Activated naive CD8-positive, alpha-beta T cell (primary cell): ENCODE measurements around the gene TIAM2.
A peak's percentile ranks its signal among the peaks of the same experiment; 100 is the strongest.

Experiments used
- H3K27ac Mint-ChIP-seq: one replicate; pipeline ENCODE4 v1.8.0; 2021; ENCODE audit warnings: mixed read lengths
- H3K27me3 Mint-ChIP-seq: one replicate; pipeline ENCODE4 v1.8.0; 2021; ENCODE audit warnings: mixed read lengths
- H3K36me3 Mint-ChIP-seq: one replicate; pipeline ENCODE4 v1.8.0; 2021; ENCODE audit warnings: mixed read lengths
- H3K4me1 Mint-ChIP-seq: one replicate; pipeline ENCODE4 v1.8.0; 2021; ENCODE audit warnings: low read depth, mixed read lengths
- H3K4me3 Mint-ChIP-seq: one replicate; pipeline ENCODE4 v1.8.0; 2021; ENCODE audit warnings: mild to moderate bottlenecking, mixed read lengths
- H3K9me3 Mint-ChIP-seq: one replicate; pipeline ENCODE4 v1.8.0; 2021; ENCODE audit warnings: low read depth, mixed read lengths

TIAM2 gene

GRCh38 chr6:155122199-155122950, 127.3 kb downstream of the TIAM2 start:
- H3K27me3 Mint-ChIP-seq = no peaks in the 10 kb centered on the region
- H3K9me3 Mint-ChIP-seq = no peaks in the 10 kb centered on the region
- no peak overlapping the region for H3K4me3 Mint-ChIP-seq
- H3K36me3 Mint-ChIP-seq = peaks cover 3% of the 10 kb centered on the region
- H3K4me1 Mint-ChIP-seq = peaks cover 14% of the 10 kb centered on the region
- H3K27ac Mint-ChIP-seq = no peak overlapping the region

GRCh38 chr6:155123520-155123919, 128.4 kb downstream of the TIAM2 start:
- Mint-ChIP-seq H3K27me3 (no peaks in the 10 kb centered on the region), H3K4me3 (no peak overlapping the region), H3K27ac (no peak overlapping the region), H3K36me3 (peaks cover 3% of the 10 kb centered on the region), H3K4me1 (peaks cover 12% of the 10 kb centered on the region), H3K9me3 (no peaks in the 10 kb centered on the region)

GRCh38 chr6:155125906-155126305, 130.8 kb downstream of the TIAM2 start:
- Mint-ChIP-seq H3K27me3 (no peaks in the 10 kb centered on the region), H3K27ac (peak overlapping the region; percentile 83), H3K36me3 (peaks cover 8% of the 10 kb centered on the region), H3K4me3 (no peak overlapping the region), H3K9me3 (no peaks in the 10 kb centered on the region), H3K4me1 (peaks cover 23% of the 10 kb centered on the region)

GRCh38 chr6:155126727-155127439, 131.8 kb downstream of the TIAM2 start:
- Mint-ChIP-seq H3K36me3 (peaks cover 8% of the 10 kb centered on the region), H3K9me3 (no peaks in the 10 kb centered on the region), H3K27me3 (no peaks in the 10 kb centered on the region), H3K4me3 (no peak overlapping the region), H3K27ac (peak overlapping the region; percentile 78), H3K4me1 (peaks cover 24% of the 10 kb centered on the region)

GRCh38 chr6:155128977-155129376, 133.9 kb downstream of the TIAM2 start:
- H3K4me1 Mint-ChIP-seq = peaks cover 24% of the 10 kb centered on the region
- H3K27ac Mint-ChIP-seq = no peak overlapping the region
- H3K4me3 Mint-ChIP-seq = no peak overlapping the region
- H3K36me3 Mint-ChIP-seq = peaks cover 8% of the 10 kb centered on the region
- H3K27me3 Mint-ChIP-seq = no peaks in the 10 kb centered on the region
- H3K9me3 Mint-ChIP-seq = no peaks in the 10 kb centered on the region

- Mint-ChIP-seq H3K4me3 (peak overlapping the region; percentile 61), H3K4me1 (peaks cover 24% of the 10 kb centered on the region), H3K9me3 (no peaks in the 10 kb centered on the region), H3K27me3 (no peaks in the 10 kb centered on the region), H3K27ac (peak overlapping the region; percentile 91), H3K36me3 (peaks cover 8% of the 10 kb centered on the region)
Measured at GRCh38 chr6:155129744-155130143, 134.6 kb downstream of the TIAM2 start.

DNA sequence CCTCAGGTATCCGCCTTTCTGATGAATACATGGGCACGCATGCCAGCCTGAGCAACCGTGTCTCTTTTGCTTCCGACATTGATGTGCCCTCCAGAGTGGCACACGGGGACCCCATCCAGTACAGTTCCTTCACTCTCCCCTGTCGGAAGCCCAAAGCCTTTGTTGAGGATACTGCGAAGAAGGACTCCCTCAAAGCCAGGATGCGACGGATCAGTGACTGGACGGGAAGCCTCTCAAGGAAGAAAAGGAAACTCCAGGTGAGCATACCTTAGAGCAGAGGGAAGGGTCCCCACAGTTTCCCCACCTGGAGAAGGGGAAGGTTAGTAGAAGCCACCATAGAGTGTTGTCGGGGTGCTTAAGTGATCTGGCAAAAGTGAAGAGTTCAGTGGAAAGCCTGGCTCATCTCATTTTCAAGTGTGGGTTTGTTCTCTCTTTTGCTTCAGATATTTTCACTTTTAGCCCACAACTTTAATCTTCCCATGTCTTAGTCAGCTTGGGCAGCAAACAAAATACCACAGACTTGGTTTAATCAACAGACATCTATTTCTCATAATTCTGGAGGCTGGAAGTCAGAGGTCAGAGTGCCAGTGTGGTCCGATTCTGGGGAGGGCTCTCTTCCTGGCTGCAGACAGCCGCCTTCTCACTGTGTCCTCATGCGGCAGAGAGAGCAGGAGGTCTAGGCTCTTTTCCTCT, 135.2 kb downstream of the TIAM2 start:
- H3K36me3 Mint-ChIP-seq = peaks cover 8% of the 10 kb centered on the region
- no peaks in the 10 kb centered on the region for H3K27me3 Mint-ChIP-seq
- H3K4me3 Mint-ChIP-seq = peak overlapping the region; percentile 61
- no peaks in the 10 kb centered on the region for H3K9me3 Mint-ChIP-seq
- peaks cover 24% of the 10 kb centered on the region for H3K4me1 Mint-ChIP-seq
- H3K27ac Mint-ChIP-seq = peak overlapping the region; percentile 91

DNA sequence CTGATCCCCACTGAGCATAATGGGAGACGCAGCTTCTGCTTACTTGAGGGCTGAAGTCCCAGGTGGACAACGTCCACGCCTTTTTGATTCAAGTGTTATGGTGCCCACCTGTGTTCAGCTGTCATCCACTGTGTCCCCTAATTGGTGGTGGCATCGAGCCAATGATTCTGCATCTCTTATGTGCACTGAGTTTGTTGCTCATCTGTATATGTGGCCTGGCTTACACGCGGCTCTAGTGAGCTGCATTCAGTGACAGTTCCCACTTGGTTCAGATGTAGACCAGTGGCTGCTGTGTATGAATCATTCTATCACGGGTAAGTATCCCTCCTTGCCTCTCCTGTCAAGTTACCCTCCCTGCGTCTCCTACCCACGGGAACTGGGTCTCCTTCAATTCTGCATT, 137.5 kb downstream of the TIAM2 start:
- Mint-ChIP-seq H3K4me1 (peaks cover 13% of the 10 kb centered on the region), H3K4me3 (no peak overlapping the region), H3K27me3 (no peaks in the 10 kb centered on the region), H3K9me3 (no peaks in the 10 kb centered on the region), H3K27ac (no peak overlapping the region), H3K36me3 (peaks cover 5% of the 10 kb centered on the region)

- Mint-ChIP-seq H3K27me3 (no peaks in the 10 kb centered on the region), H3K4me1 (peaks cover 21% of the 10 kb centered on the region), H3K4me3 (no peak overlapping the region), H3K27ac (no peak overlapping the region), H3K9me3 (no peaks in the 10 kb centered on the region), H3K36me3 (peaks cover 8% of the 10 kb centered on the region)
Measured at GRCh38 chr6:155141002-155141401, 145.9 kb downstream of the TIAM2 start.

DNA sequence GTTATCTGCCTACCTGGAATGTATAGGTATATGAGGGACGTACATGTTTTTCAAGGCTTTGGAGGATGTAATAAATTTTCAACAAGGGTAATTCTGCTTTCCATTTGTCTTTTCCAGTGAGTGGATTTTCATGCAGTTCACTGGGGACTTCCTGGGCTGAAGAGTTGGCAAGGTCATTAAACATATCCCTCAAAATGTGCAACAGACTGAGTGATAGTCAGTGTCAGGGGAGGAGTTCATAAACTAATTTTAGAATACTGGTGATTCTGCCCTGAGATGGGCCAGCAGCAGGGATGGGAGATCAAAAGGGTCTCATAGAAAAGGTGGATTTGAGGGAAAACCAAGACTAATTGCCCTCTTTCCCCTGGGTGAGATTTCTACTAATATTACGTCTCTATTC, 146.4 kb downstream of the TIAM2 start:
- Mint-ChIP-seq H3K27ac (no peak overlapping the region), H3K9me3 (no peaks in the 10 kb centered on the region)

GRCh38 chr6:155142168-155143028, 147.3 kb downstream of the TIAM2 start:
- Mint-ChIP-seq H3K9me3 (no peaks in the 10 kb centered on the region), H3K4me3 (peak overlapping the region; percentile 67), H3K27ac (peak overlapping the region; percentile 82), H3K27me3 (no peaks in the 10 kb centered on the region), H3K36me3 (peaks cover 8% of the 10 kb centered on the region), H3K4me1 (peaks cover 21% of the 10 kb centered on the region)

More for the DNA sequence above, 146.4 kb downstream of the TIAM2 start:
- H3K4me1 Mint-ChIP-seq = peaks cover 21% of the 10 kb centered on the region
- no peaks in the 10 kb centered on the region for H3K27me3 Mint-ChIP-seq
- peaks cover 8% of the 10 kb centered on the region for H3K36me3 Mint-ChIP-seq
- peak overlapping the region; percentile 4 for H3K4me3 Mint-ChIP-seq

DNA sequence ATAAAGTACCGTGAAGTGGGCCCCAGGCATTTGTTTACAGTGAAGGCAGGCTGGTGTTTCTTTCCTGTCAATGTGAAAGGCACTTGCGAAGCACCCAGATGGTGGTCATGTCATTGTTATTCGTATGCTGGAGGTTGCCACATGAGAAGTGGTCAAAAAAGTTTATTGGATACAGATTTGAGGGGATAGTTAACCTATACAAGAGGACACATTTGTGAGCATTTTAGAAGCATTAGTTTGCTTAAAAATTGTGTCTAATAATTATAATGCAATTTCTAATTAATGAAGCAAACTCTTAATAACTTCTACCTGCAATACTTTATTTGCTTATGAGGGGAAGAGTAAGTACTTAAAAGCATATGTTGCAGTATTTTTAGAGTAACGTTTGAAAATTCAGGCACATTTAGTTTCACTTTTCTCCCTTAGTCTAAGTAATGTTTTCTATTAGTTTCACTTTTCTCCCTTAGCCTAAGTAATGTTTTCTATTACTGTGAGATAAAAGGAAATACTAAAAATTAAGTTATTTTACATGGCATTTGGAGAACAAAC, 148.0 kb downstream of the TIAM2 start:
- peak overlapping the region; percentile 67 for H3K4me3 Mint-ChIP-seq
- peaks cover 25% of the 10 kb centered on the region for H3K4me1 Mint-ChIP-seq
- H3K36me3 Mint-ChIP-seq = peaks cover 13% of the 10 kb centered on the region
- peak overlapping the region; percentile 82 for H3K27ac Mint-ChIP-seq
- H3K9me3 Mint-ChIP-seq = no peaks in the 10 kb centered on the region
- no peaks in the 10 kb centered on the region for H3K27me3 Mint-ChIP-seq

DNA sequence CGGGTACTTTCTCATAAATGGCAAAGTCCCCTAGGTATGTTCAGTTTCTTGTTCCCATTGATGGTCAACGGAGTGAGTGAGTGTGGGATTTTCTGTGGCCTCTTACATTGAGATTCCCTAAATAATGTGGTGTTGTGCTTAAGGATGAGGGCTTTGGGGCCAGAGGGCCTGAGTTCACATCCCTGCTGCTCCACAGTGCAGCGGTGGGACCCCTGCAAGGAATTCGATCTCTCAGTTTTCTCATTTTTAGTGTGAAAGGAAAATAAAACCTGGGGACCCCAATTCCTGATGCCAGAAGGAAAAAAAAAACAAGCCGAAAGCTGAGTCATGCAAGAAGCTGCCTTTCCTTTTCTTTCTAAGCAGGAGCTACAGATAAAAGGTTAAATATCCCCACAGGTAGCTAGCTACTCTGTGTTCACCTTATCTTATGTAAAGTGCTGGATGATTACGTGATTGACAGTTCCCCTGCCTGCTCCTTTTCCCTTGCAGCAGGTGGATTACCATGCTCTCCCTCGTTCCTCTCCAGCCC, 148.5 kb downstream of the TIAM2 start:
- peaks cover 29% of the 10 kb centered on the region for H3K4me1 Mint-ChIP-seq
- H3K9me3 Mint-ChIP-seq = no peaks in the 10 kb centered on the region
- peak overlapping the region; percentile 82 for H3K27ac Mint-ChIP-seq
- H3K36me3 Mint-ChIP-seq = peaks cover 15% of the 10 kb centered on the region
- H3K4me3 Mint-ChIP-seq = peak overlapping the region; percentile 67
- no peaks in the 10 kb centered on the region for H3K27me3 Mint-ChIP-seq

- H3K27ac Mint-ChIP-seq = no peak overlapping the region
- H3K36me3 Mint-ChIP-seq = peaks cover 11% of the 10 kb centered on the region
- no peaks in the 10 kb centered on the region for H3K9me3 Mint-ChIP-seq
- no peaks in the 10 kb centered on the region for H3K27me3 Mint-ChIP-seq
- H3K4me1 Mint-ChIP-seq = peaks cover 41% of the 10 kb centered on the region
- H3K4me3 Mint-ChIP-seq = no peak overlapping the region
Measured at GRCh38 chr6:155146205-155146604, 151.1 kb downstream of the TIAM2 start.
